ENCODE results near the gene ZNF227. TPM values are rescaled to one million over a fixed set of nuclear protein-coding genes. Genes with fewer than 3 reads are reported as not detected.

The ZNF227 gene
- total and polyA plus RNA-seq, 9 of the 15 experiments (the other 6 are each of a cell fraction or from before 2014, with no cell fraction given): 3.0 to 15.1 (median 10.0) TPM

GRCh38 chr19:44212250-44212865 is at the start of gene ZNF227 (continued):
- no peak for TF ChIP-seq PTBP1 (IDR thresholded peaks at IDR 0.05; ENCODE audit: low read depth, low read length)
- TF ChIP-seq ZNF24 (IDR thresholded peaks at IDR 0.05): no peak
- peak; percentile 83 for TF ChIP-seq ZNF143 (CRISPR knock-in tag; IDR thresholded peaks at IDR 0.05)
- no peak for TF ChIP-seq TRIM25 (IDR thresholded peaks at IDR 0.05; ENCODE audit: borderline replicate concordance)
- TF ChIP-seq CBX1 (IDR thresholded peaks at IDR 0.05; ENCODE audit: low read depth): no peak
- TF ChIP-seq E2F1 (CRISPR knock-in tag; IDR thresholded peaks at IDR 0.05): no peak
- TF ChIP-seq CBFA2T3 (IDR thresholded peaks at IDR 0.05): no peak
- no peak for TF ChIP-seq KLF6 (CRISPR knock-in tag; IDR thresholded peaks at IDR 0.05; ENCODE audit: borderline replicate concordance)
- no peak for TF ChIP-seq EWSR1 (IDR thresholded peaks at IDR 0.05; ENCODE audit: borderline replicate concordance, low read depth, partially characterized antibody)
- TF ChIP-seq ZNF239 (CRISPR knock-in tag; IDR thresholded peaks at IDR 0.05): no peak
- peak in 1 of 2 experiments; percentile 97 for TF ChIP-seq AFF1 (IDR thresholded peaks at IDR 0.05; ENCODE audit: low read depth in 1 of 2, partially characterized antibody in 2 of 2)
- TF ChIP-seq MECOM (CRISPR knock-in tag; IDR thresholded peaks at IDR 0.05): no peak
- TF ChIP-seq RBM34 (IDR thresholded peaks at IDR 0.05; ENCODE audit: borderline replicate concordance, insufficient read depth, low read length): no peak
- no peak for TF ChIP-seq ID3 (CRISPR knock-in tag; IDR thresholded peaks at IDR 0.05)
- TF ChIP-seq ID3 (tag; IDR thresholded peaks at IDR 0.05): no peak
- no peak for TF ChIP-seq BCL6 (CRISPR knock-in tag; IDR thresholded peaks at IDR 0.05)
- no peak for TF ChIP-seq MXI1 (IDR thresholded peaks at IDR 0.05; ENCODE audit: low read depth, low read length)
- TF ChIP-seq SNRNP70 (optimal IDR thresholded peaks at IDR 0.05; ENCODE audit: low read depth, low read length): no peak
- TF ChIP-seq NFYB (IDR thresholded peaks at IDR 0.05; ENCODE audit: extremely low read depth, insufficient read length): no peak
- no peak for TF ChIP-seq MTA1 (IDR thresholded peaks at IDR 0.05; ENCODE audit: borderline replicate concordance)
- TF ChIP-seq SETDB1 (IDR thresholded peaks at IDR 0.05; ENCODE audit: low read length): no peak
- no peak for TF ChIP-seq MAX (CRISPR knock-in tag; IDR thresholded peaks at IDR 0.05)
